ENCODE measurements around the gene BRMS1.

BRMS1 gene

DNA sequence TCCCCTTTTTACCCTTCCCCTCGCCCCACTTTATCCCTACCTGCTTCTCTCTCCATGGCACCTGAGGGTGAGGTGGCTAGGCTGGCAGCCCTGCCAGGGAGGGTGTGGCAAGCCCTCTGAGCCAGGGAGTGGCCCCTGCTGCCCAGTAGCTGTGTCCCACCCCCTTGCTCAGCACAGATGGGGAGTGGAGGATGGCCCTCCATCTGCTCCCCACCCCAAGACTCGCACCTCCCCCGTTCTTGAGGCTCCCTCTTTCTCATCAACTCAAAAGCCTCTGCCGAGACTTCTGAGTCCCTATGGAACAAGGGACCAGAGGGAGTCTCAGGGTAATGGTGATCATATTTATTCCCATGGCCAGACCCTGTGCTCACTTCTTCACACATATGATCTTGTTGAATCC lies 51.6 kb downstream of the BRMS1 start:
- TF ChIP-seq, protein P1, sequence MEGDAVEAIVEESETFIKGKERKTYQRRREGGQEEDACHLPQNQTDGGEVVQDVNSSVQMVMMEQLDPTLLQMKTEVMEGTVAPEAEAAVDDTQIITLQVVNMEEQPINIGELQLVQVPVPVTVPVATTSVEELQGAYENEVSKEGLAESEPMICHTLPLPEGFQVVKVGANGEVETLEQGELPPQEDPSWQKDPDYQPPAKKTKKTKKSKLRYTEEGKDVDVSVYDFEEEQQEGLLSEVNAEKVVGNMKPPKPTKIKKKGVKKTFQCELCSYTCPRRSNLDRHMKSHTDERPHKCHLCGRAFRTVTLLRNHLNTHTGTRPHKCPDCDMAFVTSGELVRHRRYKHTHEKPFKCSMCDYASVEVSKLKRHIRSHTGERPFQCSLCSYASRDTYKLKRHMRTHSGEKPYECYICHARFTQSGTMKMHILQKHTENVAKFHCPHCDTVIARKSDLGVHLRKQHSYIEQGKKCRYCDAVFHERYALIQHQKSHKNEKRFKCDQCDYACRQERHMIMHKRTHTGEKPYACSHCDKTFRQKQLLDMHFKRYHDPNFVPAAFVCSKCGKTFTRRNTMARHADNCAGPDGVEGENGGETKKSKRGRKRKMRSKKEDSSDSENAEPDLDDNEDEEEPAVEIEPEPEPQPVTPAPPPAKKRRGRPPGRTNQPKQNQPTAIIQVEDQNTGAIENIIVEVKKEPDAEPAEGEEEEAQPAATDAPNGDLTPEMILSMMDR (IDR thresholded peaks at IDR 0.05; ENCODE audit: low read depth, low read length), result no peak
- in situ Hi-C loops (cut with HindIII; ENCODE audit: low sequenced_read_pairs), result no loop called here
- no peak for DNase-seq (ENCODE audit: low read depth, low spot score)
- H3K4me3 ChIP-seq (ENCODE audit: low read depth, low read length), result no peak overlapping the region

DNA sequence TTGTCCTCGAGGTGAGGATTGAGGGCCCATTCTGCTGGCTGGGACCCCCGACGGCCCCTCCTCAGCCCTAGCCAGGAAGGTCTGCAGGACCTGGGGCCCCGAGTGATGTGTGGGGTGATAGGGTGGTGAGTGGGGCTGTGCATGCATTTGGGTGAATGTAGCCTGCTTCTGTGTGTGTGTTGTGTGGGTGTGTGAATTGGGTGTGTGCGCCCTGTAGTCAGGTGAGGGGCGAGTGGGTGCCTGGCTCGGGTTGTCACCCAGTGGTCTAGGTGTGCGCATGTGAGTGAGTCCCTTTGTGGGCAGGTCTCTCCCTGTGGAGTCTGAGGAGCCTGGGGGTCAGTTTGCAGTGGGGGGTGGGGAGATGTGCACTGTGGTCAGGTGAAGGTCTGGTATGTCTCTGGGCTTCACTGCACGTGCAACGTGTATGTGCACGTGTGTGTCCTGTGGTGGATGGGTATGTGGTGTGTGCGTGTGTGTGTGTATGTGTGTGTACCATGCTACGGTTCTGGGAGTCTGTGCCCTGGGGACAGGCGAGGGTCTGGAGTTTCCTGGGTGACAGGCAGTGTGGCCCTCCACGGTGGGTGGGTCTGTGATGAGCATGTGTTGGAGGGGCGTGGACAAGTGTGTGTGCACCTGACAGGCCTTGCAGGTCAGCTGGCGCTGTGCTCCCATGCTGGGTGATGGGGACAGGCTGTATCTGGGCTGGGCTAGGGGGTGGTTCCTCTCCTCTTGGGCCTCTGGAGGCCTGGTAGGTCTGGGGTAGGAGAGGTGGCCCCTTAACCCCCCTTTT lies 52.2 kb downstream of the BRMS1 start:
- in situ Hi-C loops (cut with HindIII; ENCODE audit: low sequenced_read_pairs), result no loop called here
- TF ChIP-seq, protein P1 (IDR thresholded peaks at IDR 0.05; ENCODE audit: low read depth, low read length), result no peak
- DNase-seq (ENCODE audit: low read depth, low spot score), result no peak
- no peak overlapping the region for H3K4me3 ChIP-seq (ENCODE audit: low read depth, low read length)

DNA sequence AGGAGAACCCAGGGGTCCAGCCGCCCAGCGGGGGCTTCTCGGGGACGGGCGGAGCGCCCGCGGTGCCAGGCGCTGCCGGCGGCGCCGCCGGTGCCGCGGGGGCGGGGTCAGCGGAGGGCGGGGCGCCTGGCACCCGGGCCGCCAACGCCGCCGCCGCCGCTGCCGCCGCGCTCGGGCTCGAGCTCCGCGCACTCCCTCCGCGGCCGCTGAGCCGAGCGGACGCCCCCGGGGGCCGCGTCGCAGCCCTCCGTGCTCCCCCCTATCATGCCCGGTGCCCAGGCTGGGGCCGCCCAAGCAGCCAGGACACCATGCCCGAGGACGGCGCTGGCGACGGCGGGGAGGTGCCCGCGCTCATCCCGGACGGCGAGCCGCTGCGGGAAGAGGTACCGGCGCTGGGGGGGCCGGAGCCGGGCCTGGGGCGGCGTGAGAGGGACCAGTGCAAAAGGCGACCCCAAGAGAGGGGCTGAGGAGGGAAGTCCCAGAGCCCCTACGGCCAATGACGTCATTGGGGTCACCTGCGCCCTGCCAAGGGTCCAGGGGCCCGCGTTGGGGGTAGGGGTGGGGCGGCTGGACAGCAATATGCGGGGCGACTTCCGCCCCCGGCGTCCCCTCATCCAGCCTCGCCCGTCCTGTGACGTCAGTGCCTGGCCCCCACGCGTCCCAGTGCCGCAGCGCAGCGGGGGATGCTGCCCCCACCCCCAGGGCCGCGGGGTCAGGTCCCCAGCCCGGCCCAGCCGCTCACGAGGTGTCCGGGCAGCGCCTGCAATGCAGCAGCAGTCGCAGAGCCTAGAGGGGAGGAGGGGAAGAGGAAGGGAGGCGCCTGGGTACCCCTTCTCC lies 53.0 kb downstream of the BRMS1 start, which contains the start of gene TMEM151A:
Gene TMEM151A, plus strand, starts transcription at position 189 of the 837 bp plus-strand sequence. Its CDS starts 120 bp downstream, at position 309.
- H3K4me3 ChIP-seq (ENCODE audit: low read depth, low read length), result no peak within 1 kb of the TSS

DNA sequence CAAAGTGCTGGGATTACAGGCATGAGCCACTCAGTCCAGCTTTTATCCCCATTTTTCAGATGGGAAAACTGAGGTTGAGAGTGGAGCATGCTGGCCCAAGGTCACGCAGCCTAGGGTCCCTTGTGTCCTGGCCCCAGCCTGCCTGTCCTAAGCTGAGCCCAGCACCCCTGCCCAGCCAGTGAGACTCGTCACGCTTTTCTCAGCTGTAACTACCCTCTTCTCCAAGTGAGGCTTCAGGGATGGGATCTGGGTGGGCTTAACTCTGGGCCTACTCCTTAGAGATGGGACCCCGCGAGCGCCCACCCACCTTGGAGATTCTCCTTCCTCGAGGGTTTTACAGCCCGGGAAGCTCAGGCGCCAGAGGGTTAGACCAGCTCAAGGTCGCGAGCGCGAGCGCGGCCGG lies 53.6 kb downstream of the BRMS1 start:
- TF ChIP-seq, protein P1 (IDR thresholded peaks at IDR 0.05; ENCODE audit: low read depth, low read length), result no peak
- H3K4me3 ChIP-seq (ENCODE audit: low read depth, low read length), result no peak overlapping the region
- in situ Hi-C loops (cut with HindIII; ENCODE audit: low sequenced_read_pairs), result no loop called here
- DNase-seq (ENCODE audit: low read depth, low spot score), result no peak

More for the DNA sequence above, 53.0 kb downstream of the BRMS1 start, which contains the start of gene TMEM151A:
- in situ Hi-C loops (cut with HindIII; ENCODE audit: low sequenced_read_pairs), result no loop called here
- DNase-seq (ENCODE audit: low read depth, low spot score), result no peak
- TF ChIP-seq, protein P1 (IDR thresholded peaks at IDR 0.05; ENCODE audit: low read depth, low read length), result no peak

DNA sequence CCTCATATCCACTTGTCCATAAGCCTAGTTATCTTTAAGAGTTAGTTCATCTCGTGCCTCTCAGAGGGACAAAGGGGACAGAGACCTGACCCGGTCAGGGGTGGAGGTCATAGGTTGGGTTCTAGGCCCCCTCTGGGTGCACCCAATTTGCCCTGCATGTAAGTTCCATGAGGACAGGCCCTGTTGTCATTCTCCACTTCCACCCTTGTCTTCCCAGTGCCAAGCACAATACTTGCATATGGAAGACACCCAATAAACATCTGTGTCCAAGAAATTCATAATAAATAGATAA lies 54.6 kb downstream of the BRMS1 start:
- no peak overlapping the region for H3K4me3 ChIP-seq (ENCODE audit: low read depth, low read length)
- in situ Hi-C loops (cut with HindIII; ENCODE audit: low sequenced_read_pairs), result no loop called here
- TF ChIP-seq, protein P1 (IDR thresholded peaks at IDR 0.05; ENCODE audit: low read depth, low read length), result no peak
- no peak for DNase-seq (ENCODE audit: low read depth, low spot score)

DNA sequence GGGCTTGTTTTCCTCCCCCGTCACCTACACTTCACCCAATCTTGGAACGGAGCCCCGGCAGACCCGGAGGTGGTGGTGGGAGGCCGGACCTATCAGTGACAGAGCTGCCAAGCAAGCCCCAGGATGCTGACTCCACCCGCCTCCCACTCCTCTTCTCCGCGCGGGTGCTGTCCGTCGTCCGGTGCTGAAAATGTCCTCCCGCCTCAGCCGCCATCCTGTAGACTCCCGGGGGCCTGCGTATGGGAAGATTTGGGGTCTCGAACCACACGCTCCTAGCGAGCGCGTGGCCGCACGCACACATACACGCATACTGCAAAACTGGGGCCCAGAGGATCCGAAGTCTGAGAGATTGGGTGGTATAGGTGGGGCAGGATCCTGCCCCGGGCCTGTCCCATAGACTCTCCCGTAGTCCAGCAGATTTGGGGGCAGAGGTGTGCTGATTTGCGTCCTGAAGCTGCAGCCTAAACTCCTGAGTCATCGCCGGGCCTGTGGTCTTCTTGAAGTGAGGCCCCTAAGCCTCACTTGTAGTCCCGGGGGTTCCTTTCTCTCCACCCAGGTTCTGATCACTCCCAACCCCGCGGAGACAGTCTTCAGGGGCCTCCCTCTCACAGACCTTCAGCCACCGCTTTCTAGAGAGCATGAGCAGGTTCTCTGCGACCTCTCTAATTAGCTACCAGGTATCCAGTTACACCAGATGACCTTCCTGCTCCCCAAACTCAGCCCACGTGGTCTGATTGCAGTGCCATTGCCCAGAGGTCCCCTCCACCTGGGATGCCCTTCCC lies 55.2 kb downstream of the BRMS1 start:
- TF ChIP-seq, protein P1 (IDR thresholded peaks at IDR 0.05; ENCODE audit: low read depth, low read length), result no peak
- no peak for DNase-seq (ENCODE audit: low read depth, low spot score)
- peak overlapping the region; percentile 69 for H3K4me3 ChIP-seq (ENCODE audit: low read depth, low read length)
- in situ Hi-C loops (cut with HindIII; ENCODE audit: low sequenced_read_pairs), result no loop called here
